K562 (cell line): Measurements from ENCODE around the gene ANKRD65. TPM values are rescaled to one million over a fixed set of nuclear protein-coding genes. Genes with fewer than 3 reads are reported as not detected.

Source experiments
- BHLHE40 ChIP-seq: IDR thresholded peaks from 2 replicates; pipeline ENCODE4 v1.6.1; 2011; ENCODE audit warnings: low read length, improper control_type of control experiment
- CREM ChIP-seq: IDR thresholded peaks from 2 replicates; pipeline ENCODE4 v1.6.1; 2014; ENCODE audit warnings: antibody characterized with exemption, low read depth
- EP300 ChIP-seq: IDR thresholded peaks from 2 replicates; pipeline ENCODE4 v1.6.1; 2012; ENCODE audit warnings: low read length, improper control_type of control experiment
- ETV1 ChIP-seq: fragments of 450-650 bp; conservative IDR thresholded peaks from 2 replicates; pipeline ENCODE4 v1.6.1; 2016; ENCODE audit warnings: missing genetic modification characterization, control low read depth, low read depth, missing compliant biosample characterization
- FOXJ2 ChIP-seq: fragments of 200-800 bp; sonication (Bioruptor generic); IDR thresholded peaks from 2 replicates; pipeline ENCODE4 v1.6.1; 2016; ENCODE audit warnings: missing genetic modification characterization, missing compliant biosample characterization
- FOXK1 ChIP-seq: sonication (generic); formaldehyde crosslinking; IDR thresholded peaks from 2 replicates; pipeline ENCODE4 v1.8.0; 2022; ENCODE audit warnings: missing genetic modification reagents, mild to moderate bottlenecking, borderline replicate concordance
- ILF3 ChIP-seq: fragments of 450-650 bp; IDR thresholded peaks from 2 replicates; pipeline ENCODE4 v1.6.1; 2018; ENCODE audit warnings: antibody characterized with exemption, mild to moderate bottlenecking, moderate library complexity, borderline replicate concordance
- L3MBTL2 ChIP-seq: fragments of 450-650 bp; IDR thresholded peaks from 2 replicates; pipeline ENCODE4 v1.6.1; 2016; ENCODE audit warnings: mild to moderate bottlenecking, moderate library complexity
- MAFK ChIP-seq: IDR thresholded peaks from 2 replicates; pipeline ENCODE4 v1.6.1; 2011; ENCODE audit warnings: low read length, improper control_type of control experiment
- PKNOX1 ChIP-seq: fragments of 450-650 bp; IDR thresholded peaks from 2 replicates; pipeline ENCODE4 v1.6.1; 2016
- POLR2A ChIP-seq: fragments of 450-650 bp; conservative IDR thresholded peaks from 2 replicates; pipeline ENCODE4 v1.6.1; 2016
- SUPT5H ChIP-seq: fragments of 450-650 bp; IDR thresholded peaks from 2 replicates; pipeline ENCODE4 v1.6.1; 2016
- TCF3 ChIP-seq: sonication (generic); formaldehyde crosslinking; IDR thresholded peaks from 2 replicates; pipeline ENCODE4 v1.4.0; 2020; ENCODE audit warnings: mild to moderate bottlenecking, missing genetic modification reagents
- ZBTB1 ChIP-seq: sonication (generic); formaldehyde crosslinking; IDR thresholded peaks from 2 replicates; pipeline ENCODE4 v1.8.1; 2023; ENCODE audit warnings: missing genetic modification reagents, low read depth, mild to moderate bottlenecking, borderline replicate concordance
- ZNF224 ChIP-seq: sonication (generic); formaldehyde crosslinking; IDR thresholded peaks from 2 replicates; pipeline ENCODE4 v1.8.0; 2022; ENCODE audit warnings: mild to moderate bottlenecking, missing genetic modification reagents
- ZNF277 ChIP-seq: fragments of 250-450 bp; sonication (Bioruptor Pico); IDR thresholded peaks from 2 replicates; pipeline ENCODE4 v1.8.0; 2022; ENCODE audit warnings: inconsistent platforms, mild to moderate bottlenecking, moderate library complexity, borderline replicate concordance
- ZNF609 ChIP-seq: sonication (generic); formaldehyde crosslinking; IDR thresholded peaks from 2 replicates; pipeline ENCODE4 v1.8.1; 2023; ENCODE audit warnings: missing genetic modification reagents, mild to moderate bottlenecking, borderline replicate concordance
- ZNF644 ChIP-seq: fragments of 200-800 bp; sonication (Bioruptor generic); IDR thresholded peaks from 2 replicates; pipeline ENCODE4 v1.6.1; 2016; ENCODE audit warnings: low read depth, missing genetic modification characterization, missing compliant biosample characterization
- ZSCAN32 ChIP-seq: fragments of 450-650 bp; formaldehyde crosslinking; IDR thresholded peaks from 2 replicates; pipeline ENCODE4 v1.4.0; 2020; ENCODE audit warnings: mild to moderate bottlenecking, moderate library complexity
- polyA plus RNA-seq, 8 experiments: library from polyadenylated mRNA; depleted of rRNA in 4 of 8; stranded (reverse) in 5 of 8; unstranded in 3 of 8; fragments of >200 nt; fragmentation: Nextera tagmentation in 2 of 8; fragmentation: Illumina TruSeq in 1 of 8; extraction: Ambion mirVana in 2 of 8; extraction: Trizol in 1 of 8; gene quantifications; 2 replicates each; pipeline versions ENCODE4 v1.2.1 to v1.2.3, GENCODE V29; 2011 to 2014; ENCODE audit warnings: inconsistent platforms in 1 of 8, missing spikeins in 1 of 8
- total RNA-seq, 7 experiments: library from RNA; depleted of rRNA in 6 of 7; stranded (reverse); fragments of >200 nt in 6 of 7; fragmentation: Illumina TruSeq in 2 of 7; extraction: Trizol in 2 of 7; gene quantifications; 2 replicates each; pipeline versions ENCODE4 v1.2.1 to v1.2.3, GENCODE V29; 2011 to 2021; ENCODE audit warnings: low replicate concordance in 1 of 7
- TF ChIP-seq, protein P1 (sequence below): fragments of 450-650 bp; IDR thresholded peaks from 2 replicates; pipeline ENCODE4 v1.7.0; 2016; ENCODE audit warnings: borderline replicate concordance

ANKRD65 gene
- total and polyA plus RNA-seq, 9 of the 15 experiments (the other 6 are each of a cell fraction or from before 2014, with no cell fraction given): not detected

DNA sequence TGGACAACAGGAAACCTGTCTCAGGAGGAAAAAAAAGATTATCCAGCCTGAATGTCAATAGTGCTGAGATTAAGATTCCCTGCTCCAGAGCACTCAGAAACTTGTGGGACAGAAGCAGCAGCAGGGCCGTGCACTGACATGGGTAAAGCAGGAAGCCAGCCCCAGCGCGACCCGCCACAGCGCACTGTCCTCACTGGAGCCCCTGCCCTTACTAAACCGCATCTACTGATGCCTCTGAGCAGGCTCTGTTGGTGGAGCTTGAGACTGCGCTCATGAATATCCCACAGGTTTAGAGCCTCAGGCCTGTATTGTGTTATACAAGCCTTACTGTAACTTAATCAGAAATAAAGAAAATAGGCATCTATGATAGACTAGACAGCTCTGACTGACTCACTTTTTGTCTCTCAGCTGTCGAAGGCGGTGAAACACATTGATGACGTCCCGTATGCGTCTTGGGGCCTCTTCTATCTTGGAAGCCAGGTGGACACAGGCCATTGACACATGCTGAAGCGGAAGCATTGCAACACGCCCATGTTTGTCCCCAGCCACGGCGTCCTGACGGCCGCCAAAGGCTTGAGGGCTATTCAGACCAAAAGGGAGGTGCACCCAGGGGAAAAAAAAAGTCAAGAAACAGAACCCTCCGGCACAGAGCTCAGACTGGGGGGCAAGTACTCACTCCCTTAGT lies 23.1 kb downstream of the ANKRD65 start (continued):
- TF ChIP-seq ZNF609: no peak
- no peak for TF ChIP-seq ZSCAN32 (CRISPR knock-in tag)
- TF ChIP-seq ZNF644 (tag): no peak
- TF ChIP-seq ILF3: no peak
- TF ChIP-seq L3MBTL2: peak; percentile 30; the same call in 1 of the 2 replicates
- peak; percentile 62; the same call in 1 of the 2 replicates for TF ChIP-seq FOXK1 (CRISPR knock-in tag)
- TF ChIP-seq, protein P1, sequence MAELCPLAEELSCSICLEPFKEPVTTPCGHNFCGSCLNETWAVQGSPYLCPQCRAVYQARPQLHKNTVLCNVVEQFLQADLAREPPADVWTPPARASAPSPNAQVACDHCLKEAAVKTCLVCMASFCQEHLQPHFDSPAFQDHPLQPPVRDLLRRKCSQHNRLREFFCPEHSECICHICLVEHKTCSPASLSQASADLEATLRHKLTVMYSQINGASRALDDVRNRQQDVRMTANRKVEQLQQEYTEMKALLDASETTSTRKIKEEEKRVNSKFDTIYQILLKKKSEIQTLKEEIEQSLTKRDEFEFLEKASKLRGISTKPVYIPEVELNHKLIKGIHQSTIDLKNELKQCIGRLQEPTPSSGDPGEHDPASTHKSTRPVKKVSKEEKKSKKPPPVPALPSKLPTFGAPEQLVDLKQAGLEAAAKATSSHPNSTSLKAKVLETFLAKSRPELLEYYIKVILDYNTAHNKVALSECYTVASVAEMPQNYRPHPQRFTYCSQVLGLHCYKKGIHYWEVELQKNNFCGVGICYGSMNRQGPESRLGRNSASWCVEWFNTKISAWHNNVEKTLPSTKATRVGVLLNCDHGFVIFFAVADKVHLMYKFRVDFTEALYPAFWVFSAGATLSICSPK: no peak
- TF ChIP-seq POLR2A: peak; percentile 64
- TF ChIP-seq BHLHE40: no peak
- TF ChIP-seq ZNF277 (CRISPR knock-in tag): no peak
- TF ChIP-seq TCF3 (CRISPR knock-in tag): peak; percentile 47; the same call in 1 of the 2 replicates
- TF ChIP-seq CREM: peak; percentile 93
- 0 out of 2 replicates have a peak, but pooled peaks have one; percentile 41 for TF ChIP-seq ZBTB1
- TF ChIP-seq ZNF224 (CRISPR knock-in tag): no peak
- TF ChIP-seq EP300: no peak
- no peak for TF ChIP-seq MAFK
- no peak for TF ChIP-seq FOXJ2 (tag)
- peak; percentile 38; the same call in 1 of the 2 replicates for TF ChIP-seq PKNOX1
- peak; percentile 53; the same call in 1 of the 2 replicates for TF ChIP-seq SUPT5H
- peak; percentile 84 for TF ChIP-seq ETV1 (tag)
